Hindlimb muscle (tissue), 1 donor: Measurements from ENCODE around the gene LMNB1. TPM values are rescaled to one million over a fixed set of nuclear protein-coding genes. Genes with fewer than 3 reads are reported as not detected.

Source experiments
- polyA plus RNA-seq: library from polyadenylated mRNA; unstranded; fragments of 120-200 nt; gene quantifications from one replicate; pipeline ENCODE4 v1.2.1, GENCODE V29; 2013; ENCODE audit not compliant: insufficient read length

LMNB1 gene
- polyA plus RNA-seq, 1 donor = 39.1 TPM

Other genes starting within 250 kb of the LMNB1 start
- gene ALDH7A1, start 181.9 kb upstream of the LMNB1 start, polyA plus RNA-seq = 53.4 TPM
- 38.8 TPM for gene PHAX, start 176.2 kb upstream of the LMNB1 start, polyA plus RNA-seq